VCaP (cell line): Measurements from ENCODE around the gene PIGT.

Source experiments
- H3K27ac ChIP-seq: fragments of 450-650 bp; 2 replicates; pipeline ENCODE4 v1.5.1; 2017
- CTCF ChIP-seq: fragments of 450-650 bp; conservative IDR thresholded peaks from 2 replicates; pipeline ENCODE4 v1.5.1; 2017; ENCODE audit warnings: mild to moderate bottlenecking, moderate library complexity

Gene PIGT

GRCh38 chr20:45415822-45416637, at the start of gene PIGT:
Gene PIGT, plus strand, starts transcription at chr20:45416141. Its CDS starts 16 bp downstream, at chr20:45416157.
- peak within 1 kb of the TSS; percentile 67 for H3K27ac ChIP-seq

GRCh38 chr20:45366192-45366591, 49.7 kb upstream of the PIGT start:
- TF ChIP-seq CTCF = no peak
- H3K27ac ChIP-seq = no peak overlapping the region

More at GRCh38 chr20:45415822-45416637, at the start of gene PIGT:
- TF ChIP-seq CTCF = no peak

- no peak for TF ChIP-seq CTCF
- no peak overlapping the region for H3K27ac ChIP-seq
These were observed 49.3 kb upstream of the PIGT start for GRCh38 chr20:45366631-45367030.

- no peak for TF ChIP-seq CTCF
- no peak overlapping the region for H3K27ac ChIP-seq
These were observed 48.8 kb upstream of the PIGT start for GRCh38 chr20:45367126-45367525.

- no peak for TF ChIP-seq CTCF
- H3K27ac ChIP-seq = no peak overlapping the region
These were observed 47.5 kb upstream of the PIGT start for GRCh38 chr20:45368221-45368980.

- no peak for TF ChIP-seq CTCF
- no peak overlapping the region for H3K27ac ChIP-seq
These were observed 45.3 kb upstream of the PIGT start for GRCh38 chr20:45370571-45371160.

- no peak for TF ChIP-seq CTCF
- no peak overlapping the region for H3K27ac ChIP-seq
These were observed 43.7 kb upstream of the PIGT start for GRCh38 chr20:45372241-45372640.
